ENCODE measurements around the gene CHML.
A peak's percentile ranks its signal among the peaks of the same experiment; 100 is the strongest.

Gene CHML

GRCh38 chr1:241615043-241615974 is 24.9 kb downstream of the CHML start:
- no peak for DNase-seq

- no peak for DNase-seq
Observed at GRCh38 chr1:241614572-241614971, 25.6 kb downstream of the CHML start.

GRCh38 chr1:241614144-241614543 is 26.0 kb downstream of the CHML start:
- DNase-seq = no peak

- no peak for DNase-seq
Observed at GRCh38 chr1:241612533-241613477, 27.4 kb downstream of the CHML start.

GRCh38 chr1:241611736-241612135 is 28.4 kb downstream of the CHML start:
- no peak for DNase-seq

- peak in 1 of 2 donors; percentile 77 for DNase-seq
Observed at GRCh38 chr1:241611063-241611462, 29.1 kb downstream of the CHML start.

GRCh38 chr1:241610056-241610815 is 29.9 kb downstream of the CHML start:
- DNase-seq = no peak

- DNase-seq = no peak
Observed at GRCh38 chr1:241608379-241609033, 31.7 kb downstream of the CHML start.

GRCh38 chr1:241607497-241607896 is 32.7 kb downstream of the CHML start:
- no peak for DNase-seq

- DNase-seq = no peak
Observed at GRCh38 chr1:241606544-241606943, 33.6 kb downstream of the CHML start.

- DNase-seq = no peak
Observed at GRCh38 chr1:241605146-241605805, 34.9 kb downstream of the CHML start.

GRCh38 chr1:241603731-241604245 is 36.4 kb downstream of the CHML start:
- no peak for DNase-seq

GRCh38 chr1:241600496-241600901 is 39.7 kb downstream of the CHML start:
- DNase-seq = no peak

- no peak for DNase-seq
Observed at GRCh38 chr1:241598249-241598648, 41.9 kb downstream of the CHML start.

- DNase-seq = no peak
Observed at GRCh38 chr1:241596633-241597032, 43.5 kb downstream of the CHML start.

GRCh38 chr1:241593186-241593585 is 47.0 kb downstream of the CHML start:
- DNase-seq = no peak

GRCh38 chr1:241592273-241592958 is 47.8 kb downstream of the CHML start:
- DNase-seq = no peak

GRCh38 chr1:241591736-241592135 is 48.4 kb downstream of the CHML start:
- no peak for DNase-seq

GRCh38 chr1:241591317-241591716 is 48.9 kb downstream of the CHML start:
- DNase-seq = no peak

GRCh38 chr1:241590719-241591118 is 49.5 kb downstream of the CHML start:
- DNase-seq = no peak

Data from hippocampal formation (tissue), 2 donors.